ENCODE measurements around the gene MAGED2.

Gene MAGED2

DNA sequence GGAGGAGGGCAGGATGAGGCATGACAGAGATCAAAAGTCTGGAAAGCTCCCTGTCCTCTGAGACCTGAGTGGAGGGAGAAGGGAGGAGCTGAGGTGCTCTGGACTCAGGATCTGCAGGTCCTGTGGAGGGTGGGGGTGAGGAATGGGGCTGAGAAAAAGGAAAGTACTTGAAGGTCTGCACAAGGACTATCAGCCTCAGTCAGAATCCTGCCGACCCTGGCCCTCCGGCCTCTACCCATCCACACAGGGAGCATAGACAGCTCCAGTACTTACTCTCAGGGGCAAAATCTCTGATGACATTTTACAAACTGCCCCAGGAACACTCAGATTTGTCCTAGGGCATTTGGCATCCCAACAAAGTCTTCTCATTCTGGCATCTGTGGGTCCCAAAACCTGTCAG, 8.5 kb upstream of the MAGED2 start:
- H3K4me3 ChIP-seq (ENCODE audit: low read length) = no peak overlapping the region
- H3K9me3 ChIP-seq (ENCODE audit: low read length) = no peaks in the 10 kb centered on the region
- no peaks in the 10 kb centered on the region for H3K36me3 ChIP-seq (ENCODE audit: insufficient read depth, low read length)
- peaks cover 2% of the 10 kb centered on the region for H3K27me3 ChIP-seq (ENCODE audit: insufficient read depth, low read length)
- no peaks in the 10 kb centered on the region for H3K4me1 ChIP-seq (ENCODE audit: insufficient read depth, low read length)
- H2AFZ ChIP-seq (ENCODE audit: low read depth, low read length) = no peak overlapping the region

DNA sequence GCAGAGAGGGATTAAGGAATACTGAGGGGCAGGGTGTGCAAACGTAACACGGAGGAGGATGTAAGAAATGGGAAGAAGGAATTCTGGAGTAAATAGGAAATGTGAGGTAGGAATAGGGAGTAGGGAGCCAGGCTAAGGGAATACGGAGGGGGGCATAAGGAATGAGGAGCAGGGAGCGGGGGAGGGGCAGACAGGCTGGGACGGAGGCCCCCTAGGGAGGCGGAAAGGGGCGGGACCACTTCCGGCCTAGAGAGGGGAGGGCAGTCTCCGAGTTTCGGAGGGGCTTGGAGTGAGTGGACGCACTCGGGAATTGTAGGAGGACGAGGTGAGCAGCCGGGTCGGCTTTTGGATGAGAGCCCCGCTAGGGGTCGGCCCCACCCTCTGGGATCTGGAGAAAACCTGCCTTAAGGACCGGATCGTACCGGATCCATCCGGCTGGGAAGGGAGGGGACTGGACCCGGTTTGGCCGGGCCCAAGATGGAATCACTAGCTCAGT, 612 bp downstream of the MAGED2 start:
- Histone ChIP-seq H3K36me3 (ENCODE audit: insufficient read depth, low read length) (peaks cover 38% of the 10 kb centered on the region), H3K27me3 (ENCODE audit: insufficient read depth, low read length) (no peaks in the 10 kb centered on the region), H2AFZ (ENCODE audit: low read depth, low read length) (no peak overlapping the region), H3K9me3 (ENCODE audit: low read length) (no peaks in the 10 kb centered on the region), H3K4me1 (ENCODE audit: insufficient read depth, low read length) (peaks cover 7% of the 10 kb centered on the region), H3K4me3 (ENCODE audit: low read length) (peak overlapping the region; percentile 96)

DNA sequence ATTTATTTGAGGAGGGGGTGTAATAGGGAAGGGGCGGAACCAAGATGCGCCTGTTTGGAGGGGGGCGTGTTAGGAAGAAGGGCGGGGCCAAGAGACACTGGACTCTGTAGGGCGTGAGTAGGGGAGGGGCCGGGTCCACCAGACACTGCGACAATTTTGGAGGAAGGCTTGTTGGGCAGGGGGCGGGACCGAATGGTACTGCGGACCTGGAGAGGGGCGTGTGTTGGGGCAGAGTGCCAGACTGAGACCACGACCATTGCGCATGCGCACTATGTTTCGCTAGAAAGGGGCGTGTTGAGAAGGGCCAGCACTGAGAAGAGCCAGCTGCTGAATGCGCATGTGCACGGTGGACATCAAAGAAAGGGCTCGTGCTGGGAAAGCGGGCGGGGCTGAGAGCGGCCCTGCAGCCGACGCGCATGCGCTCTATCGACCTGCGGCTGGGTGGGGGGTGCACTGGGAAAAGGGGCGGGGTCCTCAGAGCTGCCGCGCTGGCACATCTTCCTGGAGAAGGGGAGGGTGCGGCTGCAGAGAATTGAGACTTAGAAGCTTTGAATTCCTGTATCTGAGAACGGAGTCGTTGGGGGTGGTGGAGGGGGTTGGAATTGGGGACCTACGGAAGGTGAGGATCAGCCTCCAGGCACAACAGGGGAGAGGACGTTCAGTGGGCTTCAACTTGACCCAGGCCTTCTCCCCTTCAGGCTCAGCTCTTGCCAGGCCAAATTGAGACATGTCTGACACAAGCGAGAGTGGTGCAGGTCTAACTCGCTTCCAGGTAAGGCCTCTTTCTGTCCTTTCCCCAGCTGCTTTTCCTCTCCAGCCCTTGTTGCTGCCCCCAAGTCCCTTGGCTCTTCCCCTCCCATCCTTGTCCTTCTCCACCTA, 1.3 kb downstream of the MAGED2 start:
- Histone ChIP-seq H3K4me1 (ENCODE audit: insufficient read depth, low read length) (peaks cover 7% of the 10 kb centered on the region), H3K27me3 (ENCODE audit: insufficient read depth, low read length) (no peaks in the 10 kb centered on the region), H3K36me3 (ENCODE audit: insufficient read depth, low read length) (peaks cover 43% of the 10 kb centered on the region), H3K4me3 (ENCODE audit: low read length) (peak overlapping the region; percentile 96), H2AFZ (ENCODE audit: low read depth, low read length) (no peak overlapping the region), H3K9me3 (ENCODE audit: low read length) (no peaks in the 10 kb centered on the region)

DNA sequence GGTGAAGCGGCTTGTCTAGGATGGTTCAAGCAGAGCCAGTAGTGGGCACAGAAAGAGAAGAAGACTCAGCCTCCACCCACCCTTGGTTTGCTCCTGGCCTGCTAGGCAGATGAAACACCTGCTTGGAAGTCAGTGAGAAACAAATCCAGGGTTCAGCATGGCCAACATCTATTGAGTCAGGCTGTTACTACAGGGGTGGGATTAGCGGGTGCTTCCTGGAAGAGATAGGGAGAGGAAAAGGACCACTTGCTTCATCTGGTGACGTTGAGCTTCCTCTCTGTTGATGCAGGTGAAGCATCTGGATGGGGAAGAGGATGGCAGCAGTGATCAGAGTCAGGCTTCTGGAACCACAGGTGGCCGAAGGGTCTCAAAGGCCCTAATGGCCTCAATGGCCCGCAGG, 3.0 kb downstream of the MAGED2 start:
- no peak overlapping the region for H2AFZ ChIP-seq (ENCODE audit: low read depth, low read length)
- no peaks in the 10 kb centered on the region for H3K9me3 ChIP-seq (ENCODE audit: low read length)
- H3K27me3 ChIP-seq (ENCODE audit: insufficient read depth, low read length) = no peaks in the 10 kb centered on the region
- H3K4me3 ChIP-seq (ENCODE audit: low read length) = no peak overlapping the region
- peaks cover 59% of the 10 kb centered on the region for H3K36me3 ChIP-seq (ENCODE audit: insufficient read depth, low read length)
- peaks cover 7% of the 10 kb centered on the region for H3K4me1 ChIP-seq (ENCODE audit: insufficient read depth, low read length)

DNA sequence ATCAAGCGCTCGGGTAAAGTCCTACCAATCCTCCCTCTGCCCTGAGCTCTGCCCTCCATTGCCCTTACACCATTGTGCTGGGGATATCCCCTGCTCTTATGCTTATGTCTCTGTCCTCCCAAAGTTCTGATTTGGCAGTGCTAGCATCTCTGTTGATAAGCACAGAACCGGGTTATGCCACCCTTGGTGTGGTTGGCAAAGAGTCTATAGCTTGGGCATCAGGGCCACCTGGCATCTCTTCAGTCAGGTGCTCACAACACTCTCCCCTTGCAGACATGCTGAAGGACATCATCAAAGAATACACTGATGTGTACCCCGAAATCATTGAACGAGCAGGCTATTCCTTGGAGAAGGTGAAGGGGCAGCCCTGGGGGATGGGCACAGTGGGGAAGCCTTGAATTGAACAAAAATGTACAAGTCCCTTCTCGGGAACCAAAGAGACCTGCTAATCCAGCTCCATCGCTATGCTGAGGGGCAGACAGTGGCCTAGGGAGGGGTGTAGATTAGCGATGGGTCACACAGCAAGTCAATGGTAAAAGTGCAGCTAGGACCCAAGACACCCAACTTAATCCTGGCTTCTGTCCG, 3.8 kb downstream of the MAGED2 start:
- no peaks in the 10 kb centered on the region for H3K27me3 ChIP-seq (ENCODE audit: insufficient read depth, low read length)
- no peak overlapping the region for H2AFZ ChIP-seq (ENCODE audit: low read depth, low read length)
- no peaks in the 10 kb centered on the region for H3K9me3 ChIP-seq (ENCODE audit: low read length)
- peaks cover 7% of the 10 kb centered on the region for H3K4me1 ChIP-seq (ENCODE audit: insufficient read depth, low read length)
- H3K36me3 ChIP-seq (ENCODE audit: insufficient read depth, low read length) = peaks cover 64% of the 10 kb centered on the region
- H3K4me3 ChIP-seq (ENCODE audit: low read length) = no peak overlapping the region

DNA sequence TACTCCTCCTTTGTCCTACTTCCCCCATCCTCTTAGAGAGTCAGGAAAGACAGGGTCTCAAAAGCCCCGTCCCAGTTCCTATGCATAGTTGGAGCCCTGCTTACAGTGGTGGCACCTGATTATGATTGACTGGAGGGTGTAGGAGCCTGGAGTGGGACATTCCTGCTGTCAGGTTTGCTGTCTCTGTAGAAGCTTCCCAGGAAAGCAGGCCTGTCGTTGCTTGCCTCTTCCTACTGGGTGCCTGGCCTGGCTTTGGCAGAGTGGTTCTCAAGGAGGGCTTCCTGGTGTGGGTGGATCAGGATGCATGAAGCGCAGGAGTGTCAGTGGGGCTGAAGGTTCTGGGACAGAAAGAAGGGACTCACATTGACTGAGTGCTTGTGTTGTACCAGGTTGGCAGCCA, 4.8 kb downstream of the MAGED2 start:
- Histone ChIP-seq H3K9me3 (ENCODE audit: low read length) (no peaks in the 10 kb centered on the region), H2AFZ (ENCODE audit: low read depth, low read length) (no peak overlapping the region), H3K27me3 (ENCODE audit: insufficient read depth, low read length) (no peaks in the 10 kb centered on the region), H3K4me3 (ENCODE audit: low read length) (no peak overlapping the region), H3K4me1 (ENCODE audit: insufficient read depth, low read length) (peaks cover 7% of the 10 kb centered on the region), H3K36me3 (ENCODE audit: insufficient read depth, low read length) (peaks cover 65% of the 10 kb centered on the region)

DNA sequence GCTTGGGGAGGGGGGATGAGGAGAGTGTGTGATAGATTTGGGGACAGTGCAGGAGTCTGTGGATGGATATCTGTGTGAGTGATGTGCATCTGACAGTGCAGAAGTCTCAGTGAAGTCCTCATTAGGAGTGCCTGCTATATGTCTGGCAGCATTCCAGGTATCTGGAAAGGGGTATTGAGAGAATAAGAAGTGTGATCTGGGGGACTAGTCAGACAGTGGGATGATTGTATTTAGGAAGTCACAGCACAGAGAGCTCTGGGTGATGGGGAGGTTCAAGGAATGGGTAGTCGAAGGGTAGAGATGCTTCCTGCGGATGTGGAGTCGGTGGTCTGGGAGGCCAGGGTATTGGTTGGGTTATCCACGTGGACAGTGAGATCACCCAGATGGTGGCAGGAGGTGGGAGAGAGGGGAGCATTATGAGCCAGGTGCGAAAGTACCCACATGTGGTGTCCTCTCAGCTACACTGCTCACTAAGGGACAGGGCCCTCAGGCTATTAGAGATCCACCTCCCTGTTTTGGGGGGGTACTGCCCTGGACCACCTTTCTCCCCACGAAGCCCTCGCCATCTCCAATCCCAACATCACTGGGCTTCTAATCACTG, 9.8 kb downstream of the MAGED2 start:
- Histone ChIP-seq H3K4me3 (ENCODE audit: low read length) (no peak overlapping the region), H3K27me3 (ENCODE audit: insufficient read depth, low read length) (no peaks in the 10 kb centered on the region), H2AFZ (ENCODE audit: low read depth, low read length) (no peak overlapping the region), H3K9me3 (ENCODE audit: low read length) (no peaks in the 10 kb centered on the region), H3K36me3 (ENCODE audit: insufficient read depth, low read length) (peaks cover 35% of the 10 kb centered on the region), H3K4me1 (ENCODE audit: insufficient read depth, low read length) (no peaks in the 10 kb centered on the region)

DNA sequence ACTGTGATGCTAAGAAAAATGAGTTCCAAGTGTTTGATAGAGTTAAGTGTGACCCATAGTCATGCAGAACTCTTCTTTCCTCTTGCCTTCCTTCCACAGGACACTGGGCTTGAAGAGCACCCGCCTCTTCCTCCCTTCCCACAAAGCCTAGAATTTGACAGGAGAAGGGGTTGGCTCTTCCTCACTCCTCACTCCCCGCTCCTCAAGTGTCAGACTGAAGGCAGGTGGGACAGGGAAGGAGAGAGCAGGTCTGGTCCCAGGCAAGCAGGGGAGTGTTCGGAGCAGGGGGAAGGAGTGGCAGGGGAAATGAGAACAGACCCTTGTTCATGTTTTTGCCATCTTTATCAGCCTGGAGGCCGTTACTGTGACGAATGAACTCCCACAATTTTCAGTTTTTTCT, 10.7 kb downstream of the MAGED2 start:
- H3K4me3 ChIP-seq (ENCODE audit: low read length) = no peak overlapping the region
- no peaks in the 10 kb centered on the region for H3K4me1 ChIP-seq (ENCODE audit: insufficient read depth, low read length)
- no peaks in the 10 kb centered on the region for H3K27me3 ChIP-seq (ENCODE audit: insufficient read depth, low read length)

DNA sequence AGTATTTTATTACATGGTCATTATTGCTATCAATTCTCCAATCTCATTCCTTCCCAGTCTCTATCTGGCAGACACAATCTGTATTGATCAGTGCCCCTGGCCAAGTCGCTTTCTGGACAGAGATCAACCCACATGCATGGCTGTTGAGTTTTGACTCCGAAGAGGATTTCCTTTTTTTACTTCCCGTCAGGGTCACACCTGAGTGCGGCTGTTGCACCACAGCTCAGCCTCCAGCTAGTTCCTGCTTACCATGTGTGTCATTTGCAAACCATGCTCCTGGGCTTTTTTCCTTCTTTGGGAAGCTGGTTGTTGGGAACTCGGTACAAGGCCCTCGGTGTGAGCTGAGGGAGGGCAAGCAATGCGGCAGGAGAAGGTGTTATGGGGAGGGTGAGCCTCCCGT, 11.7 kb downstream of the MAGED2 start:
- Histone ChIP-seq H3K27me3 (ENCODE audit: insufficient read depth, low read length) (no peaks in the 10 kb centered on the region), H3K9me3 (ENCODE audit: low read length) (no peaks in the 10 kb centered on the region), H2AFZ (ENCODE audit: low read depth, low read length) (no peak overlapping the region), H3K36me3 (ENCODE audit: insufficient read depth, low read length) (peaks cover 19% of the 10 kb centered on the region), H3K4me3 (ENCODE audit: low read length) (no peak overlapping the region), H3K4me1 (ENCODE audit: insufficient read depth, low read length) (no peaks in the 10 kb centered on the region)

More for the DNA sequence above, 10.7 kb downstream of the MAGED2 start:
- Histone ChIP-seq H3K36me3 (ENCODE audit: insufficient read depth, low read length) (peaks cover 28% of the 10 kb centered on the region), H3K9me3 (ENCODE audit: low read length) (no peaks in the 10 kb centered on the region), H2AFZ (ENCODE audit: low read depth, low read length) (no peak overlapping the region)

DNA sequence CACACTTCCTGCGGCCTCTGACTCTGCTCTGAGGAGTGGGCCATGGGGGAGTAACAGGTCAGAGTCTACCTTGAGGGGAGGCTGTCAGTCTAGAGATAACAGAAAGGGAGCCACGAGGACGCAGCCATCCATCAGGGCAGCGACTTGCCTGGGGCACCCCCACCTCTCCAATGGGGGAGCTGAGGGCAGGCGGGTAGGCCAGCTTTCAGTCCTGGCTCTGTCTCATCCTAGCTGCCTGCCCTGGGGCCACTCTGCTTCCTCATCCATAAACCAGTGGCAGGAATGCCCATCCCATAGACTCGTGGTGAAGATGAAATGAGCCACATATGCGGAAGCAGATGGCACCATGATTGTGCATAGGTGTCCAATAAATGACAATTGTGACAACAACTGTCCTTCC, 13.2 kb downstream of the MAGED2 start:
- H3K4me3 ChIP-seq (ENCODE audit: low read length) = no peak overlapping the region
- H3K4me1 ChIP-seq (ENCODE audit: insufficient read depth, low read length) = no peaks in the 10 kb centered on the region
- H3K36me3 ChIP-seq (ENCODE audit: insufficient read depth, low read length) = peaks cover 6% of the 10 kb centered on the region
- no peak overlapping the region for H2AFZ ChIP-seq (ENCODE audit: low read depth, low read length)
- H3K9me3 ChIP-seq (ENCODE audit: low read length) = no peaks in the 10 kb centered on the region
- H3K27me3 ChIP-seq (ENCODE audit: insufficient read depth, low read length) = no peaks in the 10 kb centered on the region

DNA sequence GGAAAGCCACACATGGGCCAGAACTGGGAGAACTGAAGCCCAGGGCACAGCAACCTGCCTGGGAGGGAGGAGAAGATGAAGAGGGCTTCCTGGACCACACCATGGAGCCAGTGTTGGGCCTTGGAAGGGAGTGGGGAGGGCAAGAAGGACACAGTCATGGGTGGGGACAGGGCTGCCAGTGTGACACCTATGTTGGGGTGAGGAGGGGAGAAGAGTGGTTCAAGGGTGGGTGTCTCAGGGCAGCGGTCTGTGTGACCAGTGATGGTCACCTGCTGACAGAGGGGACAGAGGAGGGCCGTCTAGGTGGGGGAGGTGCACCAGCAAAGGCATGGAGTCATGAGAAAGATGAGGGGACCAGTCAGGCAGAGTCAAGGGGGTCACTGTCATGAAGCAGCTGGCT, 13.8 kb downstream of the MAGED2 start:
- H3K4me1 ChIP-seq (ENCODE audit: insufficient read depth, low read length) = no peaks in the 10 kb centered on the region
- H2AFZ ChIP-seq (ENCODE audit: low read depth, low read length) = no peak overlapping the region
- H3K9me3 ChIP-seq (ENCODE audit: low read length) = no peaks in the 10 kb centered on the region
- H3K27me3 ChIP-seq (ENCODE audit: insufficient read depth, low read length) = no peaks in the 10 kb centered on the region
- H3K4me3 ChIP-seq (ENCODE audit: low read length) = no peak overlapping the region
- peaks cover 2% of the 10 kb centered on the region for H3K36me3 ChIP-seq (ENCODE audit: insufficient read depth, low read length)

DNA sequence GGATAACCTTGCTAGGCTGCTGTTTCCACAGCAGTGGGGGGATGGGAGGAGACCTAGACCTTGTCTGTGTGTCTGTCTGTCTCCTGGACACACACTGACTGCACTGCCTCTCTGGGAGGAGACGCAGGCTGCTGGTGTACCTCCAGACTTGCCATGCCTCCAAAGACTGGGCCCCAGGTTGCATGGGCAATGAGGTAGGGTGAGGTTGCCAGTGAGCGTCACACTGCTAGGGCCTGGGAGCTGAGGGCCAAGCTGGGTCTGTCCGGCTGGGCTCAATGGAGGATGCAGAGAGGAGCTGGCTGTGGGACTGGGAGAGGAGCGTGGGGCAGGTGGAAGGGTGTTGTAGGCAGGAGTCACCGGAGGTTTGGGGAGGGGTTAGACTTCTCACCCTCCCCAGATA, 16.6 kb downstream of the MAGED2 start:
- no peaks in the 10 kb centered on the region for H3K4me1 ChIP-seq (ENCODE audit: insufficient read depth, low read length)
- no peak overlapping the region for H3K4me3 ChIP-seq (ENCODE audit: low read length)
- no peak overlapping the region for H2AFZ ChIP-seq (ENCODE audit: low read depth, low read length)
- no peaks in the 10 kb centered on the region for H3K9me3 ChIP-seq (ENCODE audit: low read length)
- H3K27me3 ChIP-seq (ENCODE audit: insufficient read depth, low read length) = no peaks in the 10 kb centered on the region
- H3K36me3 ChIP-seq (ENCODE audit: insufficient read depth, low read length) = no peaks in the 10 kb centered on the region

DNA sequence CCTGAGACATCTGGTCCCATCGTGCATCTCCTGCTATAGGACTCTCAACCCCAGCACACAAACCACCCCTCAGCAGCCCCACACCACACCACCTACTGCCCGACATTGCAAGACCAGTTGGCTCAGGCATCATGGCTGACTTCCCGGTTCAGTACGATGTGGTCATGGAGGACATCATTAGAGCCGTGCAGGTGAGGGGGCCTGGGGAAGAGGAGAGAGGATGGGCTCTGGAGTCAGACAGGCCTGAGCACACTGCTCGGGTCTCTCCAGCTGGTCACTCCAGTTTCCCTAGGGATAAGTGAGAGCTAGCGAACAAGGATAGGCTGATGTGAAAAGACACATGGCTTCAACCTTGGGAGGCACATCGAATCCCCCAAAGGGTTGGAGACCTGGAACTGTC, 17.2 kb downstream of the MAGED2 start:
- Histone ChIP-seq H3K4me3 (ENCODE audit: low read length) (no peak overlapping the region), H3K9me3 (ENCODE audit: low read length) (no peaks in the 10 kb centered on the region), H3K27me3 (ENCODE audit: insufficient read depth, low read length) (no peaks in the 10 kb centered on the region)

More for the DNA sequence above, 17.2 kb downstream of the MAGED2 start:
- H3K36me3 ChIP-seq (ENCODE audit: insufficient read depth, low read length) = no peaks in the 10 kb centered on the region
- H3K4me1 ChIP-seq (ENCODE audit: insufficient read depth, low read length) = no peaks in the 10 kb centered on the region
- H2AFZ ChIP-seq (ENCODE audit: low read depth, low read length) = no peak overlapping the region
